Measurements from ENCODE around the gene MCC. TPM values are rescaled to one million over a fixed set of nuclear protein-coding genes. Genes with fewer than 3 reads are reported as not detected.

MCC gene
- total and polyA plus RNA-seq, 4 donors: 9.0 to 47.3 (median 14.7) TPM

- Histone ChIP-seq H3K9me3 (ENCODE audit: control insufficient read depth in 4 of 4, low read length in 3 of 4) (no peaks in the 10 kb centered on the region), H3K9ac (ENCODE audit: low read depth in 1 of 2, low read length in 2 of 2) (no peak overlapping the region), H3K4me3 (ENCODE audit: low read depth in 1 of 3, low read length in 3 of 3) (no peak overlapping the region), H3K27me3 (ENCODE audit: control insufficient read depth in 4 of 4, insufficient read depth in 4 of 4, low read length in 3 of 4) (no peaks in the 10 kb centered on the region), H3K36me3 (ENCODE audit: control insufficient read depth in 4 of 4, insufficient read depth in 3 of 4, low read depth in 1 of 4, low read length in 3 of 4) (peaks cover 0 to 2% (median 0%) of the 10 kb centered on the region in 4 donors), H3K4me1 (ENCODE audit: control insufficient read depth in 4 of 4, insufficient read depth in 4 of 4, low read length in 3 of 4) (peaks cover 1 to 22% (median 5%) of the 10 kb centered on the region in 4 donors), H3K27ac (ENCODE audit: low read depth in 1 of 2, low read length in 2 of 2) (no peak overlapping the region)
- TF ChIP-seq RXRA (IDR thresholded peaks at IDR 0.05) (no peak), HNF4G (IDR thresholded peaks at IDR 0.05) (no peak), SP1 (IDR thresholded peaks at IDR 0.05) (no peak), REST (IDR thresholded peaks at IDR 0.05) (no peak), NR2F2 (IDR thresholded peaks at IDR 0.05) (no peak)
- DNase-seq (ENCODE audit: low spot score): no peak
- 95% methylated on average over 3 of the region's 3 CpGs for WGBS
Observed at GRCh38 chr5:113181853-113182490, 306.3 kb downstream of the MCC start.

GRCh38 chr5:113181409-113181808, 306.8 kb downstream of the MCC start:
- H3K4me1 ChIP-seq (ENCODE audit: control insufficient read depth in 4 of 4, insufficient read depth in 4 of 4, low read length in 3 of 4): peaks cover 5 to 27% (median 10%) of the 10 kb centered on the region in 4 donors
- TF ChIP-seq FOXA2 (IDR thresholded peaks at IDR 0.05): no peak
- TF ChIP-seq REST (IDR thresholded peaks at IDR 0.05): no peak
- TF ChIP-seq HNF4A (conservative IDR thresholded peaks at IDR 0.05): no peak
- no peak for TF ChIP-seq RXRA (IDR thresholded peaks at IDR 0.05)
- TF ChIP-seq ZBTB33 (IDR thresholded peaks at IDR 0.05): no peak
- no peak for TF ChIP-seq MAX (IDR thresholded peaks at IDR 0.05)
- no peak for TF ChIP-seq NR2F2 (IDR thresholded peaks at IDR 0.05)
- TF ChIP-seq GABPA (IDR thresholded peaks at IDR 0.05 in 1 of 2, conservative IDR thresholded peaks at IDR 0.05 in 1 of 2): no peak
- H3K4me3 ChIP-seq (ENCODE audit: low read depth in 1 of 3, low read length in 3 of 3): no peak overlapping the region
- H3K9ac ChIP-seq (ENCODE audit: low read depth in 1 of 2, low read length in 2 of 2): no peak overlapping the region
- peaks cover 0 to 2% (median 0%) of the 10 kb centered on the region in 4 donors for H3K36me3 ChIP-seq (ENCODE audit: control insufficient read depth in 4 of 4, insufficient read depth in 3 of 4, low read depth in 1 of 4, low read length in 3 of 4)
- 96% methylated on average over 1 of the region's 1 CpG for WGBS
- no peak overlapping the region for H3K27ac ChIP-seq (ENCODE audit: low read depth in 1 of 2, low read length in 2 of 2)
- no peaks in the 10 kb centered on the region for H3K27me3 ChIP-seq (ENCODE audit: control insufficient read depth in 4 of 4, insufficient read depth in 4 of 4, low read length in 3 of 4)
- no peaks in the 10 kb centered on the region for H3K9me3 ChIP-seq (ENCODE audit: control insufficient read depth in 4 of 4, low read length in 3 of 4)
- no peak for DNase-seq (ENCODE audit: low spot score)

Measured in liver (tissue), 9 donors.